IMR-90 (cell line): Measurements from ENCODE around the gene ADISSP. TPM values are rescaled to one million over a fixed set of nuclear protein-coding genes. Genes with fewer than 3 reads are reported as not detected.

ENCODE experiments used
- ATAC-seq: fragments of 200-7000 bp; cut with Tn5 transposase; 2 replicates; pipeline ENCODE4 v1.9.1; 2020; ENCODE audit warnings: low read depth, mild to moderate bottlenecking, moderate library complexity
- BruUV-seq: library from RNA; stranded (reverse); fragments of 400-500 nt; replicated peaks from 2 replicates; lab custom pipeline; 2021; lab: Mats Ljungman, UMichigan
- CTCF ChIA-PET: fragments of 300-600 bp; formaldehyde crosslinking; extraction: SDS; loops from one replicate; lab custom pipeline; 2021; ENCODE audit warnings: antibody characterized with exemption; lab: Yijun Ruan, JAX
- POLR2A ChIA-PET: fragments of 300-600 bp; sonication (Branson Sonifier 250); formaldehyde crosslinking; loops from one replicate; lab custom pipeline; 2022; ENCODE audit warnings: antibody characterized with exemption; ENCODE audit not compliant: unreplicated experiment; lab: Charles Lee
- DNase-seq: peaks from one replicate; pipeline ENCODE4 v3.0.0; 2013
- H2AFZ ChIP-seq: replicated peaks from 2 replicates; pipeline ENCODE3; 2013; ENCODE audit warnings: low read length, mild to moderate bottlenecking; ENCODE audit not compliant: poor library complexity
- H2AK5ac ChIP-seq: 2 replicates; pipeline ENCODE4 v1.6.1; 2013; ENCODE audit warnings: low read depth, low read length, inconsistent platforms
- H2AK9ac ChIP-seq: replicated peaks from 2 replicates; pipeline ENCODE3; 2013; ENCODE audit warnings: mild to moderate bottlenecking, low read depth, low read length, moderate library complexity; ENCODE audit not compliant: poor library complexity
- H2BK120ac ChIP-seq: 2 replicates; pipeline ENCODE4 v1.6.1; 2013; ENCODE audit warnings: low read depth, low read length, inconsistent platforms
- H2BK15ac ChIP-seq: 3 replicates; pipeline ENCODE4 v1.6.1; 2013; ENCODE audit warnings: low read depth, low read length, inconsistent platforms
- H2BK20ac ChIP-seq: 2 replicates; pipeline ENCODE4 v1.6.1; 2013; ENCODE audit warnings: low read depth, mild to moderate bottlenecking, inconsistent platforms, low read length, moderate library complexity
- H2BK5ac ChIP-seq: 2 replicates; pipeline ENCODE4 v1.6.1; 2013; ENCODE audit warnings: mild to moderate bottlenecking, low read depth, low read length, inconsistent platforms; ENCODE audit not compliant: poor library complexity, severe bottlenecking
- H3K14ac ChIP-seq: replicated peaks from 2 replicates; pipeline ENCODE4 v1.6.1; 2013; ENCODE audit warnings: low read depth, low read length, inconsistent platforms
- H3K18ac ChIP-seq: 2 replicates; pipeline ENCODE4 v1.6.1; 2013; ENCODE audit warnings: low read depth, low read length, control low read depth
- H3K23ac ChIP-seq: 2 replicates; pipeline ENCODE4 v1.6.1; 2013; ENCODE audit warnings: low read depth, low read length, inconsistent platforms
- H3K27ac ChIP-seq: 2 replicates; pipeline ENCODE4 v1.5.1; 2013; ENCODE audit warnings: mild to moderate bottlenecking, control low read depth, low read length; ENCODE audit not compliant: insufficient read depth
- H3K27me3 ChIP-seq: 2 replicates; pipeline ENCODE4 v1.6.1; 2013; ENCODE audit warnings: low read length; ENCODE audit not compliant: control insufficient read depth, insufficient read depth
- H3K36me3 ChIP-seq: 2 replicates; pipeline ENCODE4 v1.6.1; 2013; ENCODE audit warnings: low read length, mixed read lengths; ENCODE audit not compliant: control insufficient read depth, insufficient read depth
- H3K4ac ChIP-seq: 2 replicates; pipeline ENCODE4 v1.6.1; 2013; ENCODE audit warnings: low read depth, low read length, inconsistent platforms
- H3K4me1 ChIP-seq: 2 replicates; pipeline ENCODE4 v1.6.1; 2013; ENCODE audit warnings: low read length, mixed read lengths; ENCODE audit not compliant: control insufficient read depth, insufficient read depth
- H3K4me2 ChIP-seq: 2 replicates; pipeline ENCODE4 v1.6.1; 2013; ENCODE audit warnings: low read depth, mild to moderate bottlenecking, control low read depth, low read length, moderate library complexity
- H3K4me3 ChIP-seq: 2 replicates; pipeline ENCODE4 v1.5.1; 2013; ENCODE audit warnings: low read depth, mild to moderate bottlenecking, control low read depth, low read length, moderate library complexity; ENCODE audit not compliant: insufficient read depth
- H3K56ac ChIP-seq: 2 replicates; pipeline ENCODE4 v1.6.1; 2013; ENCODE audit warnings: low read length, inconsistent platforms; ENCODE audit not compliant: insufficient read depth; ENCODE audit errors: extremely low read depth
- H3K79me1 ChIP-seq, 2 experiments: 2 replicates each; pipeline ENCODE4 v1.6.1; 2013; ENCODE audit warnings: low read length in 2 of 2, inconsistent platforms in 1 of 2, low read depth in 1 of 2
- H3K9ac ChIP-seq: 2 replicates; pipeline ENCODE4 v1.6.1; 2013; ENCODE audit warnings: low read depth, low read length, control low read depth
- H3K9me1 ChIP-seq: 2 replicates; pipeline ENCODE4 v1.6.1; 2013; ENCODE audit warnings: low read length, inconsistent platforms; ENCODE audit not compliant: insufficient read depth
- H3K9me3 ChIP-seq: 2 replicates; pipeline ENCODE4 v1.6.1; 2013; ENCODE audit warnings: low read length; ENCODE audit not compliant: control insufficient read depth, insufficient read depth
- H4K20me1 ChIP-seq: 2 replicates; pipeline ENCODE4 v1.6.1; 2013; ENCODE audit warnings: low read length, inconsistent platforms; ENCODE audit not compliant: insufficient read depth
- H4K5ac ChIP-seq: 2 replicates; pipeline ENCODE4 v1.6.1; 2013; ENCODE audit warnings: mild to moderate bottlenecking, low read depth, low read length, control low read depth
- H4K8ac ChIP-seq, 2 experiments: 2 replicates each; pipeline ENCODE4 v1.6.1; 2013; ENCODE audit warnings: low read depth in 2 of 2, low read length in 2 of 2, control low read depth in 1 of 2, inconsistent platforms in 1 of 2
- H4K91ac ChIP-seq: 2 replicates; pipeline ENCODE4 v1.6.1; 2013; ENCODE audit warnings: low read depth, low read length, inconsistent platforms; ENCODE audit not compliant: insufficient read depth
- BHLHE40 ChIP-seq: fragments of 150-350 bp; IDR thresholded peaks from 2 replicates; pipeline ENCODE4 v1.6.1; 2016; ENCODE audit warnings: mild to moderate bottlenecking, low read depth, low read length
- CHD1 ChIP-seq: IDR thresholded peaks from 2 replicates; pipeline ENCODE4 v1.6.1; 2012; ENCODE audit warnings: low read depth, low read length, improper control_type of control experiment
- CTCF ChIP-seq: conservative IDR thresholded peaks from 2 replicates; pipeline ENCODE4 v1.5.1; 2012; ENCODE audit warnings: mild to moderate bottlenecking, low read depth, low read length, improper control_type of control experiment
- ELK1 ChIP-seq: fragments of 150-350 bp; IDR thresholded peaks from 2 replicates; pipeline ENCODE4 v1.6.1; 2016; ENCODE audit warnings: low read depth, mild to moderate bottlenecking, low read length, moderate library complexity, borderline replicate concordance
- FOS ChIP-seq: fragments of 150-350 bp; IDR thresholded peaks from 2 replicates; pipeline ENCODE4 v1.6.1; 2016; ENCODE audit warnings: low read depth, low read length
- NFE2L2 ChIP-seq: fragments of 150-350 bp; IDR thresholded peaks from 2 replicates; pipeline ENCODE4 v1.6.1; 2016; ENCODE audit warnings: low read depth, mild to moderate bottlenecking, low read length
- POLR2A ChIP-seq: IDR thresholded peaks from 2 replicates; pipeline ENCODE4 v1.6.1; 2012; ENCODE audit warnings: mild to moderate bottlenecking, low read depth, low read length
- RFX5 ChIP-seq: IDR thresholded peaks from 2 replicates; pipeline ENCODE4 v1.8.0; 2012; ENCODE audit warnings: low read depth, mild to moderate bottlenecking, low read length, moderate library complexity
- SMC3 ChIP-seq: fragments of 150-350 bp; IDR thresholded peaks from 2 replicates; pipeline ENCODE4 v1.6.1; 2016; ENCODE audit warnings: low read depth, mild to moderate bottlenecking, antibody characterized with exemption, low read length, moderate library complexity
- WGBS, 2 experiments: methylation state at CpG; one replicate each; pipeline versions ENCODE4 v1.1.5 to v1.1.7; 2013; ENCODE audit warnings: missing lambda C conversion rate in 2 of 2; ENCODE audit not compliant: insufficient read length in 1 of 2; ENCODE audit errors: extremely low coverage in 2 of 2; 5-methylcytosine and 5-hydroxymethylcytosine counted together
- dilution Hi-C: fragments of 300-500 bp; cut with HindIII; formaldehyde crosslinking; loops from one replicate; pipeline ENCODE4 v1.14.3; 2018; ENCODE audit warnings: low sequenced_read_pairs; ENCODE audit not compliant: unreplicated experiment
- in situ Hi-C: fragments of 300-500 bp; cut with MboI; formaldehyde crosslinking; loops from 3 replicates; pipeline ENCODE4 v1.14.3; 2019; ENCODE audit warnings: low sequenced_read_pairs, inconsistent platforms, mixed read lengths
- intact Hi-C: fragments of 100-400 bp; cut with micrococcal nuclease; formaldehyde crosslinking; loops from 2 replicates; pipeline ENCODE4 v1.10.0; 2022
- polyA plus RNA-seq, 3 experiments: library from polyadenylated mRNA; depleted of rRNA; stranded (reverse); fragments of >200 nt; gene quantifications; 2 replicates each; pipeline ENCODE4 v1.2.3, GENCODE V29; 2012; ENCODE audit warnings: low replicate concordance in 1 of 3
- total RNA-seq: library from RNA; depleted of rRNA; stranded (reverse); fragments of >200 nt; gene quantifications from 2 replicates; pipeline ENCODE4 v1.2.3, GENCODE V29; 2012

Gene ADISSP
- total and polyA plus RNA-seq, 2 of the 4 experiments (the other 2 are of a cell fraction) = 31.9 to 58.2 TPM

- Histone ChIP-seq H3K4me2 (peak overlapping the region; percentile 99), H4K8ac (no peak overlapping the region), H3K4me1 (peaks cover 16% of the 10 kb centered on the region), H3K27ac (no peak overlapping the region), H3K9me3 (no peaks in the 10 kb centered on the region), H3K36me3 (peaks cover 11% of the 10 kb centered on the region), H2AK9ac (peak overlapping the region; percentile 95), H3K56ac (no peak overlapping the region), H2BK120ac (no peak overlapping the region), H2BK5ac (no peak overlapping the region), H3K14ac (peak overlapping the region; percentile 24; the same call in 1 of the 2 replicates), H3K23ac (peak overlapping the region; percentile 28; the same call in 1 of the 2 replicates), H4K20me1 (peaks cover 50% of the 10 kb centered on the region), H2BK20ac (no peak overlapping the region), H2AK5ac (no peak overlapping the region), H3K9me1 (peaks cover 12% of the 10 kb centered on the region), H3K27me3 (no peaks in the 10 kb centered on the region), H4K91ac (no peak overlapping the region), H2AFZ (no peak overlapping the region), H3K79me1 (peaks cover 7 to 40% of the 10 kb centered on the region in 2 experiments; a peak in 3 of 4 replicates), H3K4me3 (no peak overlapping the region; the same call in 1 of the 2 replicates), H3K4ac (peak overlapping the region; percentile 8; the same call in 1 of the 2 replicates), H3K9ac (peak overlapping the region; percentile 24; the same call in 1 of the 2 replicates), H4K5ac (no peak overlapping the region), H2BK15ac (no peak overlapping the region), H3K18ac (no peak overlapping the region)
- POLR2A ChIA-PET = no interaction called here
- ATAC-seq = no peak
- no peak for TF ChIP-seq ELK1
- TF ChIP-seq SMC3 = no peak
- no peak for TF ChIP-seq RFX5
- no peak for TF ChIP-seq NFE2L2
- no peak for TF ChIP-seq POLR2A
- no peak for TF ChIP-seq CTCF
- no peak for TF ChIP-seq FOS
- no peak for TF ChIP-seq CHD1
- no peak for TF ChIP-seq BHLHE40
- dilution Hi-C loops = no loop called here
- 93 to 100% methylated on average over 3 to 6 of the region's 6 CpGs for WGBS, 2 experiments
- no peak for DNase-seq
- CTCF ChIA-PET = no interaction called here
- in situ Hi-C loops = loop anchor here (10.0 kb wide), 1 partner anchor 300 kb away; no protein-coding TSS in a partner anchor
- intact Hi-C loops = loop anchor here (5.0 kb wide), 1 partner anchor 223 kb away; no protein-coding TSS in a partner anchor
- BruUV-seq = no TSS peak
Observed at GRCh38 chr20:3784863-3785239, 17.3 kb upstream of the ADISSP start.
